Measurements from ENCODE around the gene AFF1. TPM values are rescaled to one million over a fixed set of nuclear protein-coding genes. Genes with fewer than 3 reads are reported as not detected.

The AFF1 gene
- total RNA-seq, 6 experiments from 2014 or later = 23.8 to 39.6 (median 34.9) TPM

- Histone ChIP-seq H3K27ac (no peak overlapping the region), H3K36me3 (peaks cover 0 to 18% (median 2%) of the 10 kb centered on the region in 4 donors), H3K27me3 (no peaks in the 10 kb centered on the region), H3K4me1 (peaks cover 0 to 35% (median 12%) of the 10 kb centered on the region in 4 donors), H3K9me3 (no peaks in the 10 kb centered on the region), H3K4me3 (no peak overlapping the region)
- TF ChIP-seq, protein P1, sequence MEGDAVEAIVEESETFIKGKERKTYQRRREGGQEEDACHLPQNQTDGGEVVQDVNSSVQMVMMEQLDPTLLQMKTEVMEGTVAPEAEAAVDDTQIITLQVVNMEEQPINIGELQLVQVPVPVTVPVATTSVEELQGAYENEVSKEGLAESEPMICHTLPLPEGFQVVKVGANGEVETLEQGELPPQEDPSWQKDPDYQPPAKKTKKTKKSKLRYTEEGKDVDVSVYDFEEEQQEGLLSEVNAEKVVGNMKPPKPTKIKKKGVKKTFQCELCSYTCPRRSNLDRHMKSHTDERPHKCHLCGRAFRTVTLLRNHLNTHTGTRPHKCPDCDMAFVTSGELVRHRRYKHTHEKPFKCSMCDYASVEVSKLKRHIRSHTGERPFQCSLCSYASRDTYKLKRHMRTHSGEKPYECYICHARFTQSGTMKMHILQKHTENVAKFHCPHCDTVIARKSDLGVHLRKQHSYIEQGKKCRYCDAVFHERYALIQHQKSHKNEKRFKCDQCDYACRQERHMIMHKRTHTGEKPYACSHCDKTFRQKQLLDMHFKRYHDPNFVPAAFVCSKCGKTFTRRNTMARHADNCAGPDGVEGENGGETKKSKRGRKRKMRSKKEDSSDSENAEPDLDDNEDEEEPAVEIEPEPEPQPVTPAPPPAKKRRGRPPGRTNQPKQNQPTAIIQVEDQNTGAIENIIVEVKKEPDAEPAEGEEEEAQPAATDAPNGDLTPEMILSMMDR (IDR thresholded peaks at IDR 0.05) = no peak
- no peak for TF ChIP-seq POLR2A (IDR thresholded peaks at IDR 0.05)
- DNase-seq (no peak), ATAC-seq (peak in 2 of 4 donors; percentile 15 to 52)
- 73% methylated on average over 9 of the region's 12 CpGs for WGBS (ENCODE audit: insufficient coverage, low coverage, low lambda C conversion rate, missing lambda C conversion rate)
- intact Hi-C loops (cut with DNase I) = no loop called here
These were observed 115.8 kb downstream of the AFF1 start for GRCh38 chr4:87050596-87050995.

GRCh38 chr4:87051121-87051713 is 116.4 kb downstream of the AFF1 start:
- H3K27me3 ChIP-seq = no peaks in the 10 kb centered on the region
- no peaks in the 10 kb centered on the region for H3K9me3 ChIP-seq
- H3K4me1 ChIP-seq = peaks cover 0 to 29% (median 9%) of the 10 kb centered on the region in 4 donors
- H3K27ac ChIP-seq = no peak overlapping the region
- intact Hi-C loops (cut with DNase I) = no loop called here
- DNase-seq (no peak), ATAC-seq (peak in 2 of 4 donors; percentile 6 to 61)
- H3K36me3 ChIP-seq = peaks cover 0 to 18% (median 2%) of the 10 kb centered on the region in 4 donors
- H3K4me3 ChIP-seq = no peak overlapping the region
- WGBS (ENCODE audit: insufficient coverage, low coverage, low lambda C conversion rate, missing lambda C conversion rate) = 60% methylated on average over 10 of the region's 10 CpGs
- no peak for TF ChIP-seq POLR2A (IDR thresholded peaks at IDR 0.05)
- TF ChIP-seq, protein P1 (IDR thresholded peaks at IDR 0.05) = no peak

DNA sequence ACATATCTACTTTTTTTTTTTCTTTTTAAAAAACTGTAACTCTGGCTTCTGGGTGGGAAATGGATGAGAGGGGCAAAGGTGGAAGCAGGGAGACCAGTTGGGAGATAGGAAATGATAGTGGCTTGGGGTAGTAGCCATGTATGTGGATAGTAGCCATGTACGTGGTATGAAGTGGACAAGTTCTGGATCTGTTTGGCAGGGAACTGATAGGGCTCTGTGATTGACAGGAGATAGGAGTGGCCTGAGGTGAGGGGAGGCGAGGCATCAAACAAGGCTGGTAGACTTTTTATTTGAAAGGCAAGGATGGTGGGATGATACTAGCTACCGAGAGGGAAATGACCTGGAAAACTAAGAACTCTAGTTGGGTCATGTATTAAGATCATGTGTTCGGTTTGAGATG is 117.8 kb downstream of the AFF1 start:
- intact Hi-C loops (cut with DNase I) = no loop called here
- no peak for TF ChIP-seq POLR2A (IDR thresholded peaks at IDR 0.05)
- TF ChIP-seq, protein P1 (IDR thresholded peaks at IDR 0.05) = no peak
- peaks cover 0 to 36% (median 8%) of the 10 kb centered on the region in 4 donors for H3K4me1 ChIP-seq
- whole genome bisulfite sequencing (ENCODE audit: insufficient coverage, low coverage, low lambda C conversion rate, missing lambda C conversion rate) = 86% methylated on average over 4 of the region's 4 CpGs
- no peak for ATAC-seq
- H3K36me3 ChIP-seq = peaks cover 0 to 8% (median 0%) of the 10 kb centered on the region in 4 donors
- no peak overlapping the region for H3K4me3 ChIP-seq
- DNase-seq = no peak
- no peaks in the 10 kb centered on the region for H3K9me3 ChIP-seq
- H3K27ac ChIP-seq = no peak overlapping the region
- H3K27me3 ChIP-seq = no peaks in the 10 kb centered on the region

- ATAC-seq (peak in 1 of 4 donors; percentile 5), DNase-seq (no peak)
- Histone ChIP-seq H3K9me3 (no peaks in the 10 kb centered on the region), H3K4me1 (peaks cover 0 to 42% (median 8%) of the 10 kb centered on the region in 4 donors), H3K27me3 (no peaks in the 10 kb centered on the region), H3K27ac (no peak overlapping the region), H3K36me3 (peaks cover 0 to 2% (median 0%) of the 10 kb centered on the region in 4 donors), H3K4me3 (no peak overlapping the region)
- TF ChIP-seq, protein P1 (IDR thresholded peaks at IDR 0.05) = no peak
- TF ChIP-seq POLR2A (IDR thresholded peaks at IDR 0.05) = no peak
- intact Hi-C loops (cut with DNase I) = no loop called here
- WGBS (ENCODE audit: insufficient coverage, low coverage, low lambda C conversion rate, missing lambda C conversion rate) = 66% methylated on average over 3 of the region's 3 CpGs
These were observed 118.4 kb downstream of the AFF1 start for GRCh38 chr4:87053176-87053658.
